Amniotic stem cell (primary cell): ENCODE results near the gene BBOX1.
"Not testable (repeated sequence)": the region's sequence is repeated elsewhere in the genome, so short reads cannot be mapped to it uniquely, and the experiment has no call there.

Source experiments
- DNase-seq: peaks from one replicate; lab custom pipeline; 2025; lab: John Stamatoyannopoulos, UW

Gene BBOX1

DNA sequence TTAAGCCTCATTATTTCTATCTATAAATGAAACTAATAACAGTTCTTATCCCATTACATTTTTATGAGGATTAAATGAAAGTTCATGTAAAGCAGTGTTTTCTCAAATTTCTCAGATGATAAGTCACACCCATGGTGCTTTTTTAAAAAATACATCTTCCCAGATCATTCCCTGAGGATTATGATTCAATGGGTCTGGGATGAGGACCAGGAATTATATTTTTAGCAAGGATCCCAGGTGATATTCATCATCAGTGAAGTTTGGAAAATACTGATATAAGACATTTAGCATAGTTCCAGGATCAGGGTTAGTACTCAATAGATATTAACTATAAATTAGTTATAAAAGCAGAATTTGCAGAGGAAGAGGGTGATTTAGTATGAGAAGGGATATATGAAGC lies 89.1 kb downstream of the BBOX1 start:
- no peak for DNase-seq

DNA sequence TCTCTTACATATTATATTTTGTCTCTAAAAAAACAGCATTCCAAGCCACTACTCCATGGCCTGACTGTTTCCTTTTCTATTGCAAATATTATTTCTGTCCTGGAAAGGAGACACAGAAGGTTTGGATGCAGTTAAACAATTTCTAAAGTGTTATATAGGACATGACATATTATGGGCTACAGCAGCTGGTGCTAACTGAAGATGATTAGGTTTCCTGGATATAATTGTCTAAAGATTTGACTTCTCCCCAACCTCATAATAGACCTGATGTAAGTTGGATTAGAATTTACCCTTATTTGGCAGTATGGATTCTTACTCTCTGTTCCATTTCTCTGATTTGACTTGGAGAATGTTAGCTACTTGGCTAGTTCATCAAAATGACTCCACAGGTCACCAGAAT lies 90.2 kb downstream of the BBOX1 start:
- DNase-seq = no peak

- DNase-seq = not testable (repeated sequence)
Measured at GRCh38 chr11:27135924-27136329, 95.3 kb downstream of the BBOX1 start.

GRCh38 chr11:27138716-27139115 lies 98.1 kb downstream of the BBOX1 start:
- DNase-seq = no peak

DNA sequence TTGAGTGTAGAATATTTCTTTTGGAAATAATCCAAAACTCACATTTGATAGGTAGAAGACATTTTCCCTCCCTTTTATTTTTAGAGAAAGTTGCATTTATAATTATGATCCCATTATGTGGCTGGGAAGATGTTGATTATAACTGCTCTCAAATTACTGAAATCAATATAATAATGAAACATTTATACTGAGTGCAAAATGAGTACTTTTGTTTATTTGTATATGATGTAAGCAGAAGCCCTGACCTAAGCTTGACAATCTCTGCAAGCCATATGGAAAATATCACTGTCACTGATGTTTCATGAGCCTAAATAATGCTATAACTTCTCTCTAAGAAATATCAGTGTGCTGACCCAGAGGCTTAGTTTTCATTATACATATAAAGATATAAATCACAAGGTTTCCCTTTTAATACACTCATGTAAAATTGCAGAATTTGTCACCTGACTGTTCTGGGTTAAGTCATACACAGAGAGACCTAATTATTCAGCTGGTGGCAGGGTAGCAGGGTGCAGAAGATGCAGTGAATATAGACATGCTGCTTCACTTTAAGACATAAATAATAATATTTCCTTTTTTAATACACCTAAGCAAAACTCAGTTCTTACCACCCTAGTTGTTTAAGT lies 99.2 kb downstream of the BBOX1 start:
- no peak for DNase-seq

- DNase-seq = no peak
Measured at GRCh38 chr11:27141576-27141975, 101.0 kb downstream of the BBOX1 start.

GRCh38 chr11:27147916-27148315 lies 107.3 kb downstream of the BBOX1 start:
- DNase-seq = no peak

- DNase-seq = no peak
Measured at GRCh38 chr11:27148506-27148905, 107.9 kb downstream of the BBOX1 start.

DNA sequence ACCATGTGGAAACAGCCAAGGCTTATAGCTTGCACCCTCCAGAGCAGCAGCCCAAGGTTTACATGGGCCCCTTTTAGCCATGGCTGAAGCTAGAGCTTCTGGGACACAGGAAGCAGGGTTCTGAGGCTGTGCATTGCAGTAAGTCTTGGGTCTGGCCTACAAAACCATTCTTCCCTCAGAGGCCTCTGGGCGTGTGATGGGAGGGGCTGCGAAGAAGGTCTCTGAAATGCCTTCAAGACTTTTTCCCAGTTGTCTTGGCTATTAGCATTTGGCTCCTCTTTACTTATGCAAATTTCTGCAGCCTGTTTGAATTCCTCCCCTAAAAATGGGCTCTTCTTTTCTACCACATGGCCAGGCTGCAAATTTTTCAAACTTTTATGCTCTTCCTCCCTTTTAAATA lies 109.5 kb downstream of the BBOX1 start:
- no peak for DNase-seq

DNA sequence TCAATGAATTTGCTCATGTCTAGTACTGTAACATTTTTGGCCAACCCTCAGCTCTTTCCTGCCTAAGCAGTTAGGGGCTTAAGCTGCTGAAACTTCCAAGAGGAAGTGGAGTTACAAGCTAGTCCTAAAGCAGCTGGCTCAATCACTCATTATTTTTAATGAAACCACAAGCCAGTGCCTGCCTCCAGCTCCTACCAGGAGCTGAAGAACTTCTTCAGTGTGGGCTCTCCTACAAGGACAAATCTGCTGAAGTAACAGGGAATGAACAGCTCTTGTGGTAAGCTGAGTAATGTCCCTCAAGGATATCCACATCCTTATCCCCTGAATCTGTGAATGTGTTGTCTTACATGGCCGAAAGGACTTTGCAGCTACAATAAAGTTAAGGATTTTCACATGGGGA lies 112.5 kb downstream of the BBOX1 start:
- DNase-seq = no peak

- peak; percentile 56 for DNase-seq
Measured at GRCh38 chr11:27158456-27159334, 118.1 kb downstream of the BBOX1 start.

- DNase-seq = no peak
Measured at GRCh38 chr11:27159335-27159679, 118.7 kb downstream of the BBOX1 start.

DNA sequence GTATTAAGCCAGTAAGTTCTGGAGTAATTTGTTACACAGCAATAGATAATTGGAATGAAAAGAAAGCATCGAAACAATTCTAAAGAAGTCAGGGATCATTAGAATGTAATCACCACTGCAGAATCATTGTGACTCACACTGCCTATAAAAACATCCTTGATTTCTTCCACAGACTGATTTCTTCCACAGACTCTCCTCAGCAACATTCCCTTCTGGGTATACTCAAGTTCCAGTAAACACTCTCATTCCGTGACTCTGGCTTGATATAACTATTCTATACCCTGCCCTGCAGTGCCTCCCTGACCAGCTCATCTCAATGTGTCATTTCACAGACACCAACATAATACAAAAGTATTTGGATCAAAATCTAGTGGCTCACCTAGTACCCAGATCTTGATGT lies 120.5 kb downstream of the BBOX1 start:
- DNase-seq = no peak

GRCh38 chr11:27162237-27162636 lies 121.6 kb downstream of the BBOX1 start:
- DNase-seq = no peak

DNA sequence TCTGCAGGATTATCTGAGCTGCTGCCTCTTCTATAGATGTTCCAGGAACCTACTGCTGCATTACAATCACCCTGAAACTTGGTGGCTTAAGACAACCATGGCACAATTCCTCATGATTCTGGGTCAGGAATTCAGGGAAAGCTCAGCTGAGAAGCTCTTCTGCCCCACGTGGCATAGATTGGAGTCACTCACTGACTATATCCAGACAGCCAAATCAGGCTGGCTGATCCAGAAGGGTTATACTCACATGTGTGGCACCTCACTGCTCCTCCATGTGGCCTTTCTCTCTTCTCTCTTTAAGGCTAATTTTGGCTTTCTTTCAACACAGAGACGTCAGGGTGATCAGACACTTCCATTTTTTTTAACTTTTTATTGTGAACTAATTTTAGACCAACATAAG lies 125.5 kb downstream of the BBOX1 start:
- no peak for DNase-seq

DNA sequence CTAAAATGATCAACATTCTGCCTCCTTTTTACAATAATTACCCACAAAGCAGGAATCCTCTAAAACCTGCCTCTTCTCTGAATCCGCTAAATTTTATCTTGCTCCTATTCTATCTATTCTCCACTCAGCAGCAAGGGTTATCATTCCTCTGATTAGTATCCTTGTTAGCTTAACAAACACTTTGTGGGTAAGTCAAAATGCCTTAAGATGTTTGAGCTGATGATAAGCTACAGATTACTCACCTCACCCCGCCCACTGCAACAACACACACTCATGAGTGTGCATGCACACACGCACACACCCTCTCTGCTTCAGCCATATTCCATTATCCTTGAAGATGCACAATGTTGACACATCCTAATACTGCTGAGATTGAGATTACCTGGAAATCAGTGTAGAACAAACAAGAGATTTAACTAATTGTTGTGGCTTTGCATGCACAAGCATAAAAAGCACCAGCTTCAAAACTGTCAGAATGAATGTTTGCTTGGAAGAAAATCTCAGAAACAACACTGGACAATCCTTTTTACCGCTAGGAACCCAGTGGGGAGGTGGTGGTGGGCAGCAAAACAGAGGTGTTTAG lies 130.9 kb downstream of the BBOX1 start:
- DNase-seq = no peak

DNA sequence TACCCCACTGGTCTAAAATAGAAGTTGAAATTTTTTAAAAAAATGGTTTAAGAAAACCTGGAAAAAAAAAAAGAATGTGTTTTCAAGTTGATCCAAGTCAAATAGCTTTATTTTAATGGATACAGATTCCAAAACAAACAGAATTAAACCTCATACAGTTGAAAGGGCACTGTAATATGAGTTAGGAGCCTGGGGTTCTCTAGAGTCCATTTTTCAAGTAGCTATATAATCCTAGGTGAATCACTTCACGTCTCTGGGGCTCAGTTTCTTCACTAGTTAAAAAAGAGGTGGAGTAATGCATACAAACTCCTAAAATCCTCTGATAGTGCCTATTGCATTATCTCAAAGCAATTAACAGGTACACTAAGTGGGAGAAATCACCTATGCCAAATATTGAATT lies 132.9 kb downstream of the BBOX1 start:
- no peak for DNase-seq

DNA sequence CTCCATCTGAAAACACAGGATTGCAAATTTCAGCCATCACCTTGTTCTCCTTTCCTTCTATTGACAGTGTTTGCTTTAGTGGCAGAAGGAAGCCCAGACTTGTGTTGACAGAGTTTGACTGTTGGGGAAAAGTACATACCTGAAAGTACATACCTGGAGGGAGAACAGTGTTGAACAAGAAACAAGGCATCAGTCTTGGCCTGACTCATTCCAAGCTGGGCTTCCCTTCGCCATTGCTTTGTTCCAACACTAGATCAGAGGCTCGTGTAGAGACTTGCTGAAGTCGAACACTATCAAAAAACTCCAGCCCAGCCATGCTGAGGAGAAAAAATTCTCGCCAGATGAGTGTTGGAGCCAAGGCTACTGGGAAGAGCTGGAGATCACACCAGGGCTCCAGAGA lies 133.4 kb downstream of the BBOX1 start:
- DNase-seq = no peak

DNA sequence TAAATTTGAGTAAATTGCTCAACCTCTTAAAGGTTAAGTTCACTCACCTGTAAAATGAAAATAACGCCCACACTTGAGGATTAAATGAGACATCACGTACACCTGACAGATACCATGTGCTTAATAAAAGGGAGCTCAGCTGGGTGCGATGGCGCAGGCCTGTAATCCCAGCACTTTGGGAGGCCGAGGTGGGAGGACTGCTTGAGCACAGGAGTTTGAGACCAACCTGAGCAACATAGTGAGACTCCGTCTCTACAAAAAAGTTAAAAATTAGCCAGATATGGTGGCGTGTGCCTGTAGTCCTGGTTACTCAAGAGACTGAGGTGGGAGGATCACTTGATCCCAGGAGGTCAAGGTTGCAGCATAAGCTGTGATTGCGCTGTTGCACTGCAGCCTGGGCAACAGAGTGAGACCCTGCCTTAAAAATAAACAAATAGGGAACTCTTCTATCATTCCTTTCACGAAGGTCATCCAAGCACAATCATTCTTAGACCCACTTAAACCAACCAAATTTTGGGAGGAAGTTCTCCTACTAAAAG lies 134.1 kb downstream of the BBOX1 start:
- DNase-seq = no peak

DNA sequence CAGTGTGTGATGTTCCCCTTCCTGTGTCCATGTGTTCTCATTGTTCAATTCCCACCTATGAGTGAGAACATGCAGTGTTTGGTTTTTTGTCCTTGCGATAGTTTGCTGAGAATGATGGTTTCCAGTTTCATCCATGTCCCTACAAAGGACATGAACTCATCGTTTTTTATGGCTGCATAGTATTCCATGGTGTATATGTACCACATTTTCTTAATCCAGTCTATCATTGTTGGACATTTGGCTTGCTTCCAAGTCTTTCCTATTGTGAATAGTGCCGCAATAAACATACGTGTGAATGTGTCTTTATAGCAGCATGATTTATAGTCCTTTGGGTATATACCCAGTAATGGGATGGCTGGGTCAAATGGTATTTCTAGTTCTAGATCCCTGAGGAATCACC lies 134.9 kb downstream of the BBOX1 start:
- not testable (repeated sequence) for DNase-seq
